Stimulated activated CD8-positive, alpha-beta memory T cell treated with anti-CD3 and anti-CD28 coated beads, Interleukin-15, amount 100 ng/mL, for 1 hour (primary cell): ENCODE data around the gene MAP1LC3B2.
"Not testable (repeated sequence)": the region's sequence is repeated elsewhere in the genome, so short reads cannot be mapped to it uniquely, and the experiment has no call there.

Experiments used
- DNase-seq: peaks from one replicate; pipeline ENCODE4 v3.0.0-alpha.2; 2020; ENCODE audit warnings: low read depth

Gene MAP1LC3B2

DNA sequence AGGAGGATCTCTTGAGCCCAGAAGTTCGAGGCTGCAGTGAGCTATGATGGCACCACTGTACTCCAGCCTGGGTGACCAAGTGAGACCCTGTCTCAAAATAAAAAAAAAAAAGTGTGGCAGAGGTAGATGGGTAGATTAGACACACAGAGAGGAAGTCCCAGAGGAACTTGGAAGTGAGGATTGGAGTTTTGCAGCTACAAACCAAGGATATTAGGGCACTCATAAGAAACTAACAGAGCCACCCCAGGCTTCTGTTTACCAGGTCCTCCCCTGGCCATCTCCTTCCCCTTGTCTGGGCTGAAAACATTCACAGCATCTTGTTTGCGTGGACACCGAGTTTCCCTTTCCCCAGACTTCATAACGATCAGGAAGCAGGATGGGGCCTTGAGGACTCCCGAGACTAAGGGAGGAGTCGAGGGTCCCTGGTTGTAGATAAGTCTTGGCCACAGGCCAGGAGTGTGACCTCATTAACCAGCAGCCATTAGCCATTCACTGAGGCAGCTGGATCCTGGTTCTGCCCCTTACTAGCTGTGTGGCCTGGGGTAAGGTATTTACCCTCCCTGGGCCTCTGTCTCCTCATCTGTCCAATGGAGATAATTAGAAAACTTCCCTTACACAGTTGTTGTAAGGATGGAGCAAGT, 2.1 kb downstream of the MAP1LC3B2 start:
- no peak for DNase-seq

DNA sequence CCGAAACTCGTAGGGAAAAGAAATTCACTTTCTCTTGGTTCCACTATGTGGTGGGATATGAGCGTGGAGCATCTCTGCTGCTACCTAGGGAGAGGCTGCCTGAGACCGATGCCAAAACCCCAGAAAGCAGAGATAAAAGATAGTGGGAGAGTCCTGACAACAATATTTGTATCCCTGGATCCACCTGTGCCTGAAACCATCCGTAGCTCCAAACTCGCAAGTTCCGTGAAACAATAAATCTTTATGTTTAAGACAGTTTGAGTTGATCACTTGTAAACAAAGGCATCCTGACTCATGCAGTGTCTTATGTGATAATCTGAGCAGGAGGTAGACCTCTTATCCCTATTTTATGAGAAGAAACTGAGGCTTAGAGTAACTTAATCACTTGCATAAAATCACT, 2.9 kb downstream of the MAP1LC3B2 start:
- no peak for DNase-seq

DNA sequence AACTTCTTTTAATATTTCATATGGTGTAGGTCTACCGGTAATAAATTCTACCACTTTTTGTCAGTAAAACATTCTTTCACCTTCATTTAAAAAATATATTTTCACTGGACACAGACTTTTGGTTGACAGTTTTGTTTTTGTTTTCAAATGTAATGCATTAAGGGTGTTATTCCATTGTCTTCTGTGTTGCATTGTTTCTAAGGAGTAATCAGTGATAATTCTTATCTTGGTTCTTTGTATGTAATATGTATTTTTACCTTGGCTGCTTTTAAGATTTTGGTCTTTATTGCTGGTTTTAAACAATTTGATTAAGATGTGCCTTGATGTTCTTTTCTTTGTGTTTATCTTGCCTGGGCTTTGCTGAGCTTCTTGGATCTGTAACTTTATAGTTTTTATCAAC, 4.1 kb downstream of the MAP1LC3B2 start:
- DNase-seq = no peak

DNA sequence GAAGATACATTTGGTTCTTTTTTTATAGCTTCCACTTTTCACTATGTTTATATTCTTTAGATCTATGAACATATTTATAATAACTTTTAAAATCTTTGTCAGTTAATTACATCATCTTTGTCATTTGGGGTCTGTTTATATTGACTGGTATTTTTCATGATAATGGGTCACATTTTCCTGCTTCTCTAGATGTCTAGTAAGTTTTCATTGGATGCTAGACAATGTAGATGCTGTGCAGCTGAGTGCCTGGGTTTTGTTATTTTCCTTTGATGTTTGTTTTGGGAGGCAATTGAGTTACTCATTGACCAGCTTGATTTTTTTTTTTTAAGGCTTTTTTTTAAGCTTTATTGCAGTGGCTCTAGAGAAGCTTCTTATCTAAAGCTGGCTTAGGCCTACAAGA, 4.9 kb downstream of the MAP1LC3B2 start:
- DNase-seq = no peak

DNA sequence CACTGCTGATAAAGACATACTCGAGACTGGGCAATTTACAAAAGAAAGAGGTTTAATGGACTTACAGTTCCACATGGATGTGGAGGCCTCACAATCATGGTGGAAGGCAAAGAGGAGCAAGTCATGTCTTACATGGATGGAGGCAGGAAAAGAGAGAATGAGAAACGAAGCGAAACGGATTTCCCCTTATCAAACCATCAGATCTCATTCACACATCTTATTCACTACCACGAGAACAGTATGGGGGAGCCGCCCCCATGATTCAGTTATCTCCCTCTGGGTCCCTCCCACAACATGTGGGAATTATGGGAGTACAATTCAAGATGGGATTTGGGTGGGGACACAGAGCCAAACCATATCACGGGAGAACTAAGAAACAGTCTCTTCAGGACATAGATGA, 6.0 kb downstream of the MAP1LC3B2 start:
- DNase-seq = not testable (repeated sequence)

DNA sequence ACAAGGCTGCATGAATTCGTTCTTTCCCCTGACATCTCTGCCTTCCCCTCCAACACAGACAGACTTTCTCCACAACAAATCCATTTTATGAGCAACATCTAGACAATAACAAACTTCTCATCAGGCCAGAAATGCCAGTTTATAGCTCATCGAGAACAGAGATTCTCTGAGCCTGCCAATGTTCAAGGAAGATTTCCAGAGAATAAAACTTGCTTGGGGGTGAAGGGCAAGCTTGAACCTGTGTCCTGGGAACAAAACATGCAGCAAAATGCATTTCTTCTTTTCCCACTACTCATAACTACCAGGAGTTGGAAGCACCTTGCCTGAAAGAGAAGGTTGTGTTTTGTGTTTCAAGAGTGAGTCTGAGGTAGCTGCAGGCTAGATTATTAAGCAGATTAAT, 6.8 kb downstream of the MAP1LC3B2 start:
- DNase-seq = no peak

DNA sequence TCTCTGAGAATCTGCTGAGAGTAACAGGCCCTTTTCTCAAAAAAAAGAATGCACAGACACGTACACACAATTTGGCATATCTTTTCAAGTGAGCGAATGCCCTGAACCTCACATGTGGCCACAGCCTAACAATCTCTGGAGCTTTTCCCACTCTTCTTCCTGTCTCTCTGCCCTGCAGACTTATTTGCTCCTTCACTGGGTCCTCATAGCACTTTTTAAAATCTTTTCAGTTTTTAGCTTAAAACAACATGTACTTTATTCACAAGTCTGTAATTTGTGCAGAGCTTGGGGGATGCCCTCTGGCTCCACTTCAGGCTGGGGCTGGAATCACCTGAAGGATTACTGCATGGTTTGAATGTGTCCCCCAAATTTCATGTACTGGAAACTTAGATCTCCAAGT, 9.0 kb downstream of the MAP1LC3B2 start:
- no peak for DNase-seq

DNA sequence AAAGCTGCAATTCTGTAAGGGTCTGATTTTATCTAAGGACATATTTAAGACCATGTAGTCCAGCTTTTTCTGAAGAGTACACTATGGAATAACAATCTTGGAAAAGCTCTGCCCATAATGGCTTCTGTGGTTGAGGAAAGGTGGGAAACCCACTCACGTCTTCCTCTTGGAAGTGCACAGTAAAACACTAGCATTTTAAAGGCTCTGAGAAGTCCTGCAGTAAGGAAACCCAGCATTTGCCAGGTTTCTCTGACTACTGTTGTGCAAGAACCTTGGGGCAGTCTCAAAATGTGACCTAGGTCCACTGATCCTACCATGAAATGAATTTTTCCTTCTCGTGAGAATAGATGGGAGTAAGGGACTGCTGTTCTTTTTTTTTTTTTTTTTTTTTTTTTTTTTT, 11.9 kb downstream of the MAP1LC3B2 start:
- no peak for DNase-seq

DNA sequence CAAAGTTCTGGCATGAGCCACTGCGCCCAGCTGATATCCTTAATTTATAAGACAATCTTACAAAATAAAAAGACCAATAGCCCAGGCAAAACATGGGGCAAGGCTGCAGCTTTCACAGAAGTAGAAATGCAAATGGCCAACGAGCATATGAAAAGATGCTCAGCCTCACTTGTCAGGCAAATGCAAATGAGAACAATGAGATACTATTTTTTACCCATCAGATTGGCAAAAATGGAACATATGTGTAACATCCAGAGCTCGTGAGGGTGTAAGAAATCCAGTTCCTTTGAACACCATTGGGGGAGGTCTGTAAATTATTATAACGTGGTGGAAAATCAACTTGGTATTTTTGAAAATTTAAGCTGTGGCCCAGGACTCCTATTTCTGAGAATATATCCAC, 14.6 kb downstream of the MAP1LC3B2 start:
- DNase-seq = no peak

DNA sequence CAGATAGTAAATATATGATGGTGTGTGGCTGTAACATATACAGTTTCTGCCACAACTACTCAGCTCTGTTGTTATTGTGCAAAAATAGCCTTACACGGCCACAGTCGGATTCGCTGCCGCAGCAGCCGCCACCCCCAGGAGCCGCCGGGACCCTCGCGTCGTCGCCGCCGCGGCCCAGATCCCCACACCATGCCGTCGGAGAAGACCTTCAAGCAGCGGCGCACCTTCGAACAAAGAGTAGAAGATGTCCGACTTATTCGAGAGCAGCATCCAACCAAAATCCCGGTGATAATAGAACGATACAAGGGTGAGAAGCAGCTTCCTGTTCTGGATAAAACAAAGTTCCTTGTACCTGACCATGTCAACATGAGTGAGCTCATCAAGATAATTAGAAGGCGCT, 16.6 kb downstream of the MAP1LC3B2 start:
- not testable (repeated sequence) for DNase-seq

DNA sequence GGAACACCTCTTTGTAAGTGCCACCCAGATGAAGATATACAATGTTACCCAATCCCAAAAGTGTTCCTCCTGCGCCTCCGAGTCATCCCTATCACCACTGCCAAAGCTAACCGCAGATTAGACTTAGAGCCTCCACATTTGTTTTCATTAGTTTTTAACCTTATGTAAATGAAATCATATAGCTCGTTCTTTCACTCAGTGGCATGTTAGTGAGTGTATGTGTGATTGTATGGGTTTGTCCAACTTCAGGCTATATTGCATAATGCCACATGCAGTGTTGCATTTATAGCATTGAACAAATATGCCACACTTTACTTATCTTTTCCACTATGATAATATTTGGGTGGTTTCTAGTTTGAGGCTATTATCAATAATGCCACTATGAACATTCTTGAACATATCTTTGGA, 18.0 kb downstream of the MAP1LC3B2 start:
- no peak for DNase-seq

DNA sequence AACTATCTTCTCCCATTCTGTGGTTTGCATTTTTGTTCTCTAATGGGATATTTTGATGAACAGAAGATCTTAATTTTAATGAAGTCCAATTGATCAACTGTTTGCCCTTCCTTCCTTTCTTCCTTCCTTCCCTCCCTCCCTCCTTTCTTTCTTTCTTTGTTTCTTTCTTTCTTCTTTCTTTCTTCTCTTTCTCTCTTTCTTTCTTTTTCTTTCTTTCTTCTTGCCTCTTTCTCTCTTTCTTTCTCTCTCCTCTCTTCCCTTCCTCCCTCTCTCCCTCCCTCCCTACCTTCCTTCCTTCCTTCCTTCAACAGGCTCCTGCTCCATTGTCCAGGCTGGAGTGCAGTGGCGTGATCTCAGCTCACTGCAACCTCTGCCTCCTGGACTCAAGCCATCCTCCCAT, 18.9 kb downstream of the MAP1LC3B2 start:
- no peak for DNase-seq

DNA sequence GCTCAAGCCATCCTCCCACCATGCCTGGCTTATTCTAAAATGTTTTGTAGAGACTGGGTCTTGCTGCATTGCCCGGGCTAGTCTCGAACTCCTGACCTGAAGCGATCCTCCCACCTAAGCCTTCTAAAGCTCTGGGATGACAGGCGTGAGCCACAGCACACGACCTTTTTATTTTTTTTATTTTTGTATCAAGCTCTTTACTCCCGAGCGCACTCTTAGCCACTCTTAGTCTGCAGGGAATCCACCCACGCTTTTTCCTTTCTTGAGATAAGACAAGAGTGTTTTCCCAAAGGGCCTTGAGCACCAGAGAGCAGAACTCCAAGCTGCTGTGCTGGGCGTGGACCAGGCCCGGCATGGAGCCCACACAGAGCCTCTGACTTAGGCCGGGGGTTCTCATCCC, 23.4 kb downstream of the MAP1LC3B2 start:
- DNase-seq = no peak

DNA sequence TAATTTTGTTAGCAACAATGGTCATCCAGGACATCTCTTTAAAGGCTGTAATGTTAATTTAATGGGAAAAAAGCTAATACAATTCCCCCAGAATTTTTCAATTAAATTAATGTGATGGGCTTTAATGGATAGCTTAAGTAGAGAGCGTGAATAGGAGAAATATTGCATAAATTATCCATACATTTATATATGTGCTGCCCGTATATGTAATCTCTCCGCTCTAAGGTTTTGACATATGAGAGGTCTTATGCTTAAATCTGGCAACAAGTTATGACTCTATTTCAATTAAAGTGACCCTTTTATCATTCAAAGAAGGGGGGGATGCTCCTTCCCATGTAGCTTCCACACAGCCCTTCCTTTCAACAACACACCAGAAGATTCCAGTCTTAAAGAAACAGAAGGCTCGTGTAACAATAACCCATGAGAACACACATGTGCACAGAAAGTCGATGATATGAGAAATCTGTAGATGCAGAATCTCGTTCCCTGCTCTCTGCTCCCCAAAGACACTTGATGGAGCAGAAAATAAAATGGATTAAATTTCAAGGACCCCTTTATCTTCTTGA, 24.0 kb downstream of the MAP1LC3B2 start:
- DNase-seq = no peak

DNA sequence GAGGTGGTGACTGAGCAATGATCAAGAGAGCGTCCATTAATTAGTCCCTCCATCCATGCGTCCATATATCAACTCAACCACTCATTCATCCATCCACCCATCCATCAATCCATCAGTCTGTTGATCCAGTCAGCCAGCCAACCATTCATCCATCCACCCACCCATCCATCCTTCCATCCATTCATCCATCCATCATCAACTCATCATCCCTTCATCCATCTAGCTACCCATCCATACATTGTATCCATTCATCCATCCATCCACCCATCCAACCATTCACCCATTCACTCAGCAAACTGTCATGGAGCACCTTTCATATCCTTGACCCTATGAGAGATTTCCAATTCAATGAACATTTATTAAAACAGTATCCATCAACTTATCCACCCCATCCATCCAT, 28.1 kb downstream of the MAP1LC3B2 start:
- DNase-seq = no peak

DNA sequence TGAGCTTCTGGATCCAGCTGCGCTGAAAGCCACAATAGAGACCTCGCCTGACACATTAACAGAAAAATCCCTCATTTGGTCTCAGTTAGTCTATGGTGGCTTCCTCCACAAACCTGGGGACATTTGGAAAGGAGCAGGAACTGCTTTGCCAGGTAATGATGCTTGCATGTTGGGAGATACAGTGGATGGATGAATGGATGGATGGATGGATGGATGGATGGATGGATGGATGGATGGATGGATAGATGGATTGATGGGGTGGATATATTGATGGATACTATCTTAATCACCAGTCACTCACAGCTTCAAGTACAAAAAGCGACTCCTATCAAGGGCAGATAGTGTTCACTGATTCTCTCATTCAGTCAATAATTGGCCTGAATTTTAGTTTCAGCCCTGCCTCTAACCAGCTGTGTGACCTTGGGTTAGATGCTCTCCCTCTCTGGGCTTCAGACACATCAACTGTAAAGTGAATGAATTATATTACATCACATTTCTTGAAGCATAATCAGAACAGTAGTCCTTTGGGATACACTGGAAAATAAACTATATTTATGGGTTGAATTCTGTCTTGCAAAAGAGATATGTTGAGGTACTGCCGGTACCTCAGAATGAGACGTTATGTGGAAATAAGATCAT, 29.3 kb downstream of the MAP1LC3B2 start:
- DNase-seq = no peak

DNA sequence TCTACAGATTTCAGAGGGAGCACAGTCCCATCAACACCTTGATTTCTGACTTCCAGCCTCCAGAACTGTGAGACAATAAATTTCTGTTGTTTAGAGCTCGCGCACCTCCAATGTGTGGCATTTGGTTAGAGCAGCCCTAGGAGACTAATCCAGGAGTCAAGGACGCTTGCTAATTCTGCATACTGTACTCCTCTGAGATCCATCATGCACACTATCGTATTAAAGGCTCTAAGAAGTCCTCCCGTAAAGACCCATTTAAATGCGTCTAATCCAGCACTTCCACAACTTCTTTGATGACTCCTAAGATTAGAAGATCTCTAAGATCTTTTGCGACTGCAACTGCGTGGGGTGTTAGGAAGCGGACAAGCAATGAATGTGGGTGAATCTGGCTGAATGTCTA, 30.4 kb downstream of the MAP1LC3B2 start:
- DNase-seq = no peak

DNA sequence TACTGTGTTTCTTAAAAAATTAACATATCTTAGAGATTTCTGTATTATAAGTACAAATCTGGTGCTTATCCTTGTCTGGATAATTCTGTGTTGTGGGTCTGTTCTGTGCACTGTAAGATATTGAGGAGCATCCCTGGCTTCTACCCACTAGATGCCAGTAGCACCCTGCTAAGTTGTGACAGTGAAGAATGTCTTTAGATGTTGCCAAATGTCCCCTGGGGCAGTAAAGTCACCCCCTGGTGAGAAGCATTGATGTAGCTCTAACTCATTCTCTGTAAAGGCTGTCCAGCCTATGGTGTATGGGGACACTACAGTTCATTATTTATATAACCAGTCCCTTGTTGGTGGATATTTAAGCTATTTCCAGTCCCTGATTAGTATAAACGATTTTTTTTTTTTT, 31.4 kb downstream of the MAP1LC3B2 start:
- no peak for DNase-seq

DNA sequence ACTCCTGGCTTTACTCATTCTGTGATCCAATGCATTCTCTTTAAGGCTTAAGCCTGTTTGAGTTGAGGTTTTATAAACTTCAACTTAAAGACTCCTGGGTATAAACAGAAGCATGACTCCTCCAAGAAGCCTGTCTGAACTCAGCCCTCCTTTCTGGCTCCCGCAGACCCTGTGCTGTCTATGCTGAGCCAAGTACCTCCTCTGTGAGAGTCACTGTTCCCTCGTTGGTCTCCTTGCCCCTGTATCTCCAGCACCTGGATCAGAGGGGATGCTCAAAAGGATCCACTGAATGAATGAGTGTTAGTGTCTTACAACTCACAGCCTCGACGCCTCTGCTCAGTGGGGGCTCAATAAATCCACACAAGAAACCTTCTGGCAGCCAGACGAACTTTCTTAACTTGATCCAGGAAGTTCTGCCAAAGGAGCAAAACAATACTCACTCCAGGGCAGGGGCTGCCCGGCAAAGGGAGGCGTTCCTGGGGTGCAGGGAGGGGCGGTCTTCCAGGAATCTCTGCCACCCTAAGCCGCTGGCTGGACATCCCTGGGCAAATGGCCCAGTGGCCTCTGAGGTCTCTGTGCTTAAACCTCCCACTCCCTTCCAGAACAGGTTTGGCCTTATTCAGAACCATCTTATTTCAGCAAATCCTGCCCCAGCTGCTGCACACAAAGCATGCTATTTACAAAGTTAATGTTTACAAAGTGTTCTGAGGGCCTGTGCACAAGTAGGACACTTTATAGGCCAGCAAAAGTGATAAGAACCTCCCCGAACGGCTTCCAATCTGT, 32.9 kb downstream of the MAP1LC3B2 start:
- no peak for DNase-seq

DNA sequence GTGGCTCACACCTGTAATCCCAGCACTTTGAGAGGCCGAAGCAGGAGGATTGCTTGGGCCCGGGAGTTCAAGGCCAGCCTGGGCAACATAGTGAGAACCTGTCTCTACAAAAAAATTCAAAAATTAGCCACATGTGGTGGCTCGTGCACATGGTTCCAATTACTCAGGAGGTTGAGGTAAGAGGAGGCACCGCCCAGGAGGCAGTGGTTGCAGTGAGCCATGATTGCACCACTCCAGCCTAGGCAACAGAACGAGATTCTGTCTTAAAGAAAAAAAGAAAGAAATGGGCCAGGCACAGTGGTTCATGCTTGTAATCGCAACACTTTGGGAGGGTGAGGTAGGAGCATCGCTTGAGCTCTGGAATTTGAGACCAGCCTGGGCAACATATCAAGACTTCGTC, 33.5 kb downstream of the MAP1LC3B2 start:
- DNase-seq = no peak

DNA sequence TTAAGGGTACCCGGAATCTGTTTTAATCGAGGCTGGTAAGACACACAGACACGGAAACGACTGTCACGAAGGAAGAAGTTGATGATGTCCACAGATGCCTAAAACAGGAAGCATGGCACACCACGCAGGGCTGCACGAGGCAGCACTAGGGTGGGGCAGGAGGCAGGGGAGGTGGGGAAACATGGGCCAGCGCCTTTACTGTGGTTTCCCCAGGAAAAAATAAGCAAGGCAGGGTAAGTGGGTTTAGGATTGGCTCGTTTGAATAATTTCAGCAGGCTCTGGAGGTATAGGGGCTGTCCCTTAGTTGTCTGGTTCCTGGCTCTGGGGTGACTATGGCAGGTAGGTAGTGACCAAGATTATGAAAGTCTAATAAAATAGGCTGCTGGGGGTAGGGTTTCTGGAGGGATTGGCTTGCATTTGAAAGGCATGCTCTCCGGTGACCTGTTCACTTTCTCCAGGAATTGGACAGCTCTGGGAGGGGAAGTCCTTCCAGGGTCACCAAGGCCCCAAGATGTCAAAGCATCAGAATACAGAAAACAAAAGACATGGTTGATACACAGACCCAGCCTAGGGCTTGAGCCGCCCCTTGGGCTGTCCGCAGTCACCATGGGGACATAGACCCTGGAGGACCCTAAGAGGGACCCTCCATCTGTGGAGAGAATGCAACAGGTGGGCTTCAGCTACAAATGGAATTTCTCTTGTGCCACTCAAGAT, 35.3 kb downstream of the MAP1LC3B2 start:
- DNase-seq = no peak

DNA sequence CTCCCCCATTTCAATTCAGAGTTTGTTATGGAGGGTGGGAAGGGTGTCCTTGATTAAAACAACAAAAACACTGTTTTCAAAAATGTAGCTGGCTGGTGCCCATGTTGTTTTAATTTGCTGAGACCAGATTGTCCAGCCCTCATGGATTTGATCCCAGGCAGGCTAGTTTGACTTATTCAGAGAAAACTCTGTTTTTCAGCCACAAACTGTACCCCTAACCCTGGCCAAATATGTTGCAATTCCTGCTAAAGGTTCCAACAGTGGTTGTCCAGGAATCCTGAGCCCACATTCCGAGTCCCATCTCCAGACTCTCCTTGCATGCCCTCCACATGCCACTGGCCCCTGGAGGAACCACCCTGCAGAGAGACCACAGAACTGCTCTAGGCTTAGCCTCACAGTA, 36.0 kb downstream of the MAP1LC3B2 start:
- DNase-seq = no peak
